ENCODE measurements around the gene DOCK3. TPM values are rescaled to one million over a fixed set of nuclear protein-coding genes. Genes with fewer than 3 reads are reported as not detected.
"Not testable (repeated sequence)": the region's sequence is repeated elsewhere in the genome, so short reads cannot be mapped to it uniquely, and the experiment has no call there.

DOCK3 gene
- total and polyA plus RNA-seq, 2 donors from 2014 or later: 0.49 to 0.54 TPM

DNA sequence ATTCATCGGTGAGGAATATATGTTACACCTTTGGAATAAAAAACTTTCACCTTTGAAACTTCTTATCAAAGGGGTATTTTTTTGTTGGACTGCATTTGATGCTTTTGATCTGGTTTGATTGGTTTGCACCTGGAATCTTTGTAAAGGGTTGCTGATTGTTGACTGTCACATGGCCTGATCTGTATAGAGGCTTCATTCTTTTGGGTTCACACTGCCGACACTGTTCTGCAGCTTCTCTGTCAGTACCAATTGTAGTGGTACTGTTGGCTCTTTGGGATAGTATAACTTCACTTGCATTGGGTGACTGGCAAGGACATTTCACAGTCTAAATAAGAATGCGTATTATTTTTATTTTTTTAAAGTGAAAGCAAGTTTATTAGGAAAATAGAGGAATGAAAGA lies 155.7 kb downstream of the DOCK3 start:
- intact Hi-C loops (cut with DNase I): no loop called here
- DNase-seq (no peak), FAIRE-seq (no peak)
- Histone ChIP-seq H3K9ac (ENCODE audit: low read length in 3 of 3) (no peak overlapping the region), H3K9me3 (ENCODE audit: control insufficient read depth in 2 of 3, insufficient read depth in 1 of 3, low read length in 3 of 3) (peaks cover 0 to 4% (median 2%) of the 10 kb centered on the region in 3 donors), H3K36me3 (ENCODE audit: control insufficient read depth in 2 of 3, insufficient read depth in 3 of 3, low read length in 3 of 3) (no peaks in the 10 kb centered on the region), H3K27me3 (ENCODE audit: control insufficient read depth, insufficient read depth, low read length) (no peaks in the 10 kb centered on the region), H3K4me1 (ENCODE audit: control insufficient read depth in 2 of 3, insufficient read depth in 2 of 3, low read depth in 1 of 3, low read length in 3 of 3) (no peaks in the 10 kb centered on the region), H3K27ac (ENCODE audit: low read depth in 2 of 2, low read length in 2 of 2) (no peak overlapping the region), H3K4me3 (ENCODE audit: low read length in 3 of 3) (no peak overlapping the region)
- TF ChIP-seq, protein P1, sequence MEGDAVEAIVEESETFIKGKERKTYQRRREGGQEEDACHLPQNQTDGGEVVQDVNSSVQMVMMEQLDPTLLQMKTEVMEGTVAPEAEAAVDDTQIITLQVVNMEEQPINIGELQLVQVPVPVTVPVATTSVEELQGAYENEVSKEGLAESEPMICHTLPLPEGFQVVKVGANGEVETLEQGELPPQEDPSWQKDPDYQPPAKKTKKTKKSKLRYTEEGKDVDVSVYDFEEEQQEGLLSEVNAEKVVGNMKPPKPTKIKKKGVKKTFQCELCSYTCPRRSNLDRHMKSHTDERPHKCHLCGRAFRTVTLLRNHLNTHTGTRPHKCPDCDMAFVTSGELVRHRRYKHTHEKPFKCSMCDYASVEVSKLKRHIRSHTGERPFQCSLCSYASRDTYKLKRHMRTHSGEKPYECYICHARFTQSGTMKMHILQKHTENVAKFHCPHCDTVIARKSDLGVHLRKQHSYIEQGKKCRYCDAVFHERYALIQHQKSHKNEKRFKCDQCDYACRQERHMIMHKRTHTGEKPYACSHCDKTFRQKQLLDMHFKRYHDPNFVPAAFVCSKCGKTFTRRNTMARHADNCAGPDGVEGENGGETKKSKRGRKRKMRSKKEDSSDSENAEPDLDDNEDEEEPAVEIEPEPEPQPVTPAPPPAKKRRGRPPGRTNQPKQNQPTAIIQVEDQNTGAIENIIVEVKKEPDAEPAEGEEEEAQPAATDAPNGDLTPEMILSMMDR (IDR thresholded peaks at IDR 0.05; ENCODE audit: borderline replicate concordance, extremely low read depth, insufficient read depth): no peak

DNA sequence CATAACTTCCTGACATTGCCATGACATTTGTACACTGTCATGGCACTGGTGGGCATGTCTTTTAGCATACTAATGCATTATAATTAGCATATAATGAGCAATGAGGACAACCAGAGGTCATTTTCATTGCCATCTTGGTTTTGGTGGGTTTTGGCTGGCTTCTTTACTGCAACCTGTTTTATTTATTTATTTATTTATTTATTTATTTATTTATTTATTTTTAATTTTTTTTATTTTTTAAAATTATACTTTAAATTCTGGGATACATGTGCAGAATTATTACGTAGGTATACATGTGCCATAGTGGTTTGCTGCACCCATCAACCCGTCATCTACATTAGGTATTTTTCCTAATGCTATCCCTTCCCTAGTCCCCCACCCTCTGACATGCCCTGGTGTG lies 156.3 kb downstream of the DOCK3 start:
- H3K4me1 ChIP-seq (ENCODE audit: control insufficient read depth in 2 of 3, insufficient read depth in 2 of 3, low read depth in 1 of 3, low read length in 3 of 3); intact Hi-C loops (cut with DNase I); DNase-seq; FAIRE-seq; H3K27ac ChIP-seq (ENCODE audit: low read depth in 2 of 2, low read length in 2 of 2); H3K27me3 ChIP-seq (ENCODE audit: control insufficient read depth, insufficient read depth, low read length); H3K9me3 ChIP-seq (ENCODE audit: control insufficient read depth in 2 of 3, insufficient read depth in 1 of 3, low read length in 3 of 3); H3K4me3 ChIP-seq (ENCODE audit: low read length in 3 of 3); H3K36me3 ChIP-seq (ENCODE audit: control insufficient read depth in 2 of 3, insufficient read depth in 3 of 3, low read length in 3 of 3); H3K9ac ChIP-seq (ENCODE audit: low read length in 3 of 3): not testable (repeated sequence)

DNA sequence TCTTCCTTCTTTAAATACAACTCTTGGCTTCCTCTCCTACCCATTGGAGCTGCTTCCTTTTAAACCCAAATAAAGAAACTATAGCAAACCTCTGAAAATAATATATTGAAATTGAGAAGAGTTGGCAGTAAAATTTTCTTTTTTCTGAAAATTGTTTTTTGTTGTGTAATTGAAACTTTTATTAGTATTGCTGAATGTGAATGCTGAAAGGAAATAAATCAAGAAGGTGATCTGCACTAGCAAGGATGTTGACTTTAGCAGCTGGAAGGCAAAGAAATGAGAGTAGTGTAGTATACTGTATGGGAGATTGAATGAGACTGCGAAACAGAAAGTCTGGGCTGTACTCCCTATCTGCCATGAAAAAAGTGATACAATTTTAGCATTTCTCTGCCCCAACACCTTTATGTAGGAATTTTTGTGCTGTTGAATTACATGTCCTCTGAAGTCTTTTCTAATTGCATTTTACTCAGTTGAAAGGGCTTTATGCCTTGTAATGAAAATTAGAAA lies 166.3 kb downstream of the DOCK3 start:
- FAIRE-seq (no peak), DNase-seq (no peak)
- H3K9ac ChIP-seq (ENCODE audit: low read length in 3 of 3): no peak overlapping the region
- H3K27me3 ChIP-seq (ENCODE audit: control insufficient read depth, insufficient read depth, low read length): no peaks in the 10 kb centered on the region
- no peaks in the 10 kb centered on the region for H3K4me1 ChIP-seq (ENCODE audit: control insufficient read depth in 2 of 3, insufficient read depth in 2 of 3, low read depth in 1 of 3, low read length in 3 of 3)
- no peak overlapping the region for H3K27ac ChIP-seq (ENCODE audit: low read depth in 2 of 2, low read length in 2 of 2)
- no peaks in the 10 kb centered on the region for H3K36me3 ChIP-seq (ENCODE audit: control insufficient read depth in 2 of 3, insufficient read depth in 3 of 3, low read length in 3 of 3)
- intact Hi-C loops (cut with DNase I): no loop called here
- H3K4me3 ChIP-seq (ENCODE audit: low read length in 3 of 3): no peak overlapping the region
- TF ChIP-seq, protein P1 (IDR thresholded peaks at IDR 0.05; ENCODE audit: borderline replicate concordance, extremely low read depth, insufficient read depth): no peak
- no peaks in the 10 kb centered on the region for H3K9me3 ChIP-seq (ENCODE audit: control insufficient read depth in 2 of 3, insufficient read depth in 1 of 3, low read length in 3 of 3)

DNA sequence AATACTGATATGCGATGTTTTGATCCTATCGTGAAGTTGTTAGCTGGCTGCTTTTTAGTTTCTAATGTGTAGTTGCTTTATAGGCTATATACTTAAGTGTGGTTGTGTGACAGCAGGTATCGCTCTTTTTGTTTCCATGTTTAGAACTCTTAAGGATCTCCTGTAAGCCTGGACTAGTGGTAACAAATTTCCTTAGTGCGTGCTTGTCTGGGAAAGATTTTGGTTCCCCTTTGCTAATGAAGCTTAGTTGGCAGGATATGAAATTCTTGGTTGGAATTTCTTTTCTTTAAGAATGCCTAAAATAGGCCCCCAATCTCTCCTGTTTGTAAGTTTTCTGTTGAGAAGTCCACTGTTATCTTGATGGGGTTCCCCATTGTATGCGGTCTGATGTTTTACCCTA lies 173.6 kb downstream of the DOCK3 start:
- H3K27me3 ChIP-seq (ENCODE audit: control insufficient read depth, insufficient read depth, low read length): no peaks in the 10 kb centered on the region
- H3K4me1 ChIP-seq (ENCODE audit: control insufficient read depth in 2 of 3, insufficient read depth in 2 of 3, low read depth in 1 of 3, low read length in 3 of 3): no peaks in the 10 kb centered on the region
- intact Hi-C loops (cut with DNase I): no loop called here
- H3K9me3 ChIP-seq (ENCODE audit: control insufficient read depth in 2 of 3, insufficient read depth in 1 of 3, low read length in 3 of 3): peaks cover 0 to 9% (median 0%) of the 10 kb centered on the region in 3 donors
- no peaks in the 10 kb centered on the region for H3K36me3 ChIP-seq (ENCODE audit: control insufficient read depth in 2 of 3, insufficient read depth in 3 of 3, low read length in 3 of 3)
- no peak overlapping the region for H3K4me3 ChIP-seq (ENCODE audit: low read length in 3 of 3)
- TF ChIP-seq, protein P1 (IDR thresholded peaks at IDR 0.05; ENCODE audit: borderline replicate concordance, extremely low read depth, insufficient read depth): no peak
- DNase-seq (no peak), FAIRE-seq (no peak)
- H3K27ac ChIP-seq (ENCODE audit: low read depth in 2 of 2, low read length in 2 of 2): no peak overlapping the region
- no peak overlapping the region for H3K9ac ChIP-seq (ENCODE audit: low read length in 3 of 3)

Measured in kidney (tissue), 14 donors.